Measurements from ENCODE around the gene STK38L.

DNA sequence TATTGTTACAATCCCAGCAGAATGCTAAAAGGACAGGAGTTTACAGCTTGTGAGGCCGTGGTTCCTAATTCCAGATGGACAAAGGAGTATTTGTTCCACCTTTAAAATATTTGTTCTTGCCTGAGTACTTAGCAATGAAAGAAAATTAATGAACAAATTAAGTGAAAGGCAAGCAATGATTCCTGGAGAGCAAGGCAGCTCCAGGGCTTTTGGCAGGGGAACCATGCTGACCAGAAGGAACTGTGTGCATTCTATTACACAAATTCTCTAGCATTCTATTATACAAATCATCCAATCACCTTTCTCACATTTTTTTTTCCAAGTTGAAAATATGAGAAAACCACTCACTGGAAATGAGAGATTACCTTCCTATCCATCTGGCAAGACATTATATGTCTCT, 86.8 kb downstream of the STK38L start:
- TF ChIP-seq GATA2 (IDR thresholded peaks at IDR 0.05; ENCODE audit: low read depth, low read length) (no peak), GATA3 (IDR thresholded peaks at IDR 0.05; ENCODE audit: low read depth, low read length) (no peak)

Data from SH-SY5Y (cell line).